BLaER1 treated with 17β-estradiol and CSF1 and Interleukin-3, amounts not matched to agents 10 nM and 100 nM (cell line): ENCODE results near the gene FOXD2.

ENCODE experiments used
- H3K27ac ChIP-seq, 11 experiments: shearing (Covaris generic); formaldehyde crosslinking; 2 replicates each; pipeline ENCODE4 v1.8.1; 2022
- H3K27me3 ChIP-seq, 11 experiments: shearing (Covaris generic); formaldehyde crosslinking; 2 replicates each; pipeline ENCODE4 v1.8.1; 2022
- H3K36me3 ChIP-seq, 11 experiments: shearing (Covaris generic); formaldehyde crosslinking; 2 replicates each; pipeline ENCODE4 v1.8.1; 2022
- H3K4me1 ChIP-seq, 10 experiments: shearing (Covaris generic); formaldehyde crosslinking; 2 replicates each; pipeline ENCODE4 v1.8.1; 2022
- H3K4me2 ChIP-seq, 11 experiments: shearing (Covaris generic); formaldehyde crosslinking; 2 replicates each; pipeline ENCODE4 v1.8.1; 2022
- H3K4me3 ChIP-seq, 10 experiments: shearing (Covaris generic); formaldehyde crosslinking; 2 replicates each; pipeline ENCODE4 v1.8.1; 2022
- H3K9ac ChIP-seq, 11 experiments: shearing (Covaris generic); formaldehyde crosslinking; 2 replicates each; pipeline ENCODE4 v1.8.1; 2022
- H3K9me3 ChIP-seq, 11 experiments: shearing (Covaris generic); formaldehyde crosslinking; replicated peaks in 1 of 11; 2 replicates each; pipeline ENCODE4 v1.8.1; 2022
- H4K20me1 ChIP-seq, 11 experiments: shearing (Covaris generic); formaldehyde crosslinking; 2 replicates each; pipeline ENCODE4 v1.8.1; 2022
- Cebpa-rat ChIP-seq, 11 experiments: shearing (Covaris generic); IDR thresholded peaks; 2 replicates each; pipeline ENCODE4 v1.8.1; 2022

Gene FOXD2

DNA sequence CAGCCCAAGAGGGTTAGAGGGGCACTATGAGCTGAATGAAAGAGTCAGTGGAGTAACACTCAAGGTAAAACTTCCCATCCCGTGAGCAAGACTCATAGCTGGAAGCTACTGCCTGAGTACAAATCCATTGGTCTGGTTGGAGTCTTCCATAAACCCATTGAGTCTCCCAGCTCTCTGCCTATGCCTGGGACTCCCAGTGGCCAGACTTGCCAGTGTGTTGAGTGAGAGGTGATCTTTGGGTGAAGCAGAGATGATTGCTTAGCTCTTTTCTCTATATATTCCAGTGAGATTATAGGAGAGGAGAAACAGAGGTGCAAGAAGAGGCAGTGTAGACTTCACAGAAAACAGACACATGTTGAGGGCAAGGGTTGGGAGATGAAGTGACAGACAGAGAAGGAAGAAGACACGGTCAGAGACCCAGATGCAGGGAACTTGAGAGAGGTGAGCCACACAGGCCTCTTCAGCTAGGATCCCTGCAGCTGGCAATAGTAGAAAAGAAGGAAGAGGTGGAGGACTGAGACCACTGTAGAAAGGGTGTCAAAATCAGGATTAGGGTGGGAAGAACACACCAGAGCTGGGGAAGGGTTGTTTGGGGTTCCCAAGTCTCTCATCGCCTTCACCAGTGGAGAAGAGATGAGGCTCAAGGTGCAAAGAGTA, 3.7 kb downstream of the FOXD2 start:
- Histone ChIP-seq H3K27ac (no peak overlapping the region), H3K36me3 (no peaks in the 10 kb centered on the region), H3K4me1 (peaks cover 21 to 33% (median 27%) of the 10 kb centered on the region in 10 experiments; a peak in 19 of 20 replicates), H4K20me1 (peaks cover 0 to 80% (median 64%) of the 10 kb centered on the region in 11 experiments; a peak in 19 of 22 replicates), H3K4me2 (no peak overlapping the region), H3K9ac (no peak overlapping the region), H3K27me3 (peaks cover 87 to 100% (median 96%) of the 10 kb centered on the region in 11 experiments), H3K9me3 (peaks cover 0 to 4% (median 0%) of the 10 kb centered on the region in 11 experiments; a peak in 2 of 22 replicates), H3K4me3 (no peak overlapping the region)
- no peak for TF ChIP-seq Cebpa-rat (IDR thresholded peaks at IDR 0.05)

GRCh38 chr1:47442202-47442601, 4.4 kb downstream of the FOXD2 start:
- Histone ChIP-seq H3K4me2 (no peak overlapping the region), H3K27ac (no peak overlapping the region), H3K9ac (no peak overlapping the region), H3K9me3 (peaks cover 0 to 4% (median 0%) of the 10 kb centered on the region in 11 experiments; a peak in 2 of 22 replicates), H3K4me3 (no peak overlapping the region), H3K36me3 (no peaks in the 10 kb centered on the region), H3K4me1 (peaks cover 20 to 30% (median 26%) of the 10 kb centered on the region in 10 experiments; a peak in 19 of 20 replicates), H4K20me1 (peaks cover 0 to 85% (median 71%) of the 10 kb centered on the region in 11 experiments; a peak in 19 of 22 replicates), H3K27me3 (peaks cover 93 to 100% (median 96%) of the 10 kb centered on the region in 11 experiments)
- TF ChIP-seq Cebpa-rat (IDR thresholded peaks at IDR 0.05), result no peak

- H3K27ac ChIP-seq, result no peak overlapping the region
- no peak overlapping the region for H3K4me2 ChIP-seq
- peaks cover 20 to 30% (median 26%) of the 10 kb centered on the region in 10 experiments; a peak in 19 of 20 replicates for H3K4me1 ChIP-seq
- no peak overlapping the region for H3K4me3 ChIP-seq
- no peak overlapping the region for H3K9ac ChIP-seq
- peaks cover 0 to 4% (median 0%) of the 10 kb centered on the region in 11 experiments; a peak in 2 of 22 replicates for H3K9me3 ChIP-seq
- no peaks in the 10 kb centered on the region for H3K36me3 ChIP-seq
- peaks cover 0 to 88% (median 72%) of the 10 kb centered on the region in 11 experiments; a peak in 19 of 22 replicates for H4K20me1 ChIP-seq
- no peak for TF ChIP-seq Cebpa-rat (IDR thresholded peaks at IDR 0.05)
- peaks cover 100% of the 10 kb centered on the region in 11 experiments for H3K27me3 ChIP-seq
Measured at GRCh38 chr1:47442842-47443529, 5.1 kb downstream of the FOXD2 start.

- Histone ChIP-seq H3K36me3 (no peaks in the 10 kb centered on the region), H3K9ac (no peak overlapping the region), H3K4me3 (peak overlapping the region in 4 of 10 experiments; percentile 30 to 63 (median 50); a peak in 4 of 20 replicates)
Measured at GRCh38 chr1:47443530-47444296, 5.9 kb downstream of the FOXD2 start.

DNA sequence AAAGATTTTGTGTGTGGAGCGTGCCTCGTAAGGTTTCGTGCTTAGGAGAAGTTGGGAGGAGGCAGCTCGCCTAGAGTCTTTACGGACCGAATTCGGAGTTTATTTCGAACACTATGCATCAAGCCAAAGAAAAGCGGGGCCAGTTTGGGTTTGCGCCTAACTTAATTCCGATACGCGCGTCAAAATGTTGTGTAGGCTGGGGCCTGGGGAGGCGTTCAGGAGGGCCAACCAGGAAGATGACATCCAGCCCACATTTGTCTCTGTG, 6.4 kb downstream of the FOXD2 start:
- Histone ChIP-seq H3K27me3 (peaks cover 100% of the 10 kb centered on the region in 11 experiments), H3K27ac (no peak overlapping the region), H3K4me3 (peak overlapping the region in 7 of 10 experiments; percentile 30 to 63 (median 52); a peak in 13 of 20 replicates), H3K4me1 (peaks cover 13 to 21% (median 15%) of the 10 kb centered on the region in 10 experiments; a peak in 19 of 20 replicates), H3K9me3 (peaks cover 0 to 4% (median 0%) of the 10 kb centered on the region in 11 experiments; a peak in 2 of 22 replicates), H3K9ac (no peak overlapping the region), H3K4me2 (peak overlapping the region; percentile 52 to 87 (median 72)), H4K20me1 (peaks cover 0 to 87% (median 62%) of the 10 kb centered on the region in 11 experiments; a peak in 19 of 22 replicates), H3K36me3 (no peaks in the 10 kb centered on the region)
- no peak for TF ChIP-seq Cebpa-rat (IDR thresholded peaks at IDR 0.05)

More at GRCh38 chr1:47443530-47444296, 5.9 kb downstream of the FOXD2 start:
- no peak overlapping the region for H3K27ac ChIP-seq
- no peak for TF ChIP-seq Cebpa-rat (IDR thresholded peaks at IDR 0.05)
- H3K4me2 ChIP-seq, result peak overlapping the region in 6 of 11 experiments; percentile 57 to 87 (median 76); a peak in 9 of 22 replicates
- H4K20me1 ChIP-seq, result peaks cover 0 to 87% (median 67%) of the 10 kb centered on the region in 11 experiments; a peak in 19 of 22 replicates
- H3K9me3 ChIP-seq, result peaks cover 0 to 4% (median 0%) of the 10 kb centered on the region in 11 experiments; a peak in 2 of 22 replicates
- H3K4me1 ChIP-seq, result peaks cover 18 to 26% (median 21%) of the 10 kb centered on the region in 10 experiments; a peak in 19 of 20 replicates
- peaks cover 100% of the 10 kb centered on the region in 11 experiments for H3K27me3 ChIP-seq

- Histone ChIP-seq H3K36me3 (no peaks in the 10 kb centered on the region), H3K4me2 (peak overlapping the region; percentile 52 to 87 (median 72)), H4K20me1 (peaks cover 0 to 84% (median 56%) of the 10 kb centered on the region in 11 experiments; a peak in 19 of 22 replicates), H3K27me3 (peaks cover 100% of the 10 kb centered on the region in 11 experiments), H3K9ac (peak overlapping the region in 1 of 11 experiments; percentile 20; a peak in 1 of 22 replicates), H3K4me1 (peaks cover 7 to 16% (median 10%) of the 10 kb centered on the region in 10 experiments; a peak in 15 of 20 replicates), H3K9me3 (peaks cover 0 to 4% (median 0%) of the 10 kb centered on the region in 11 experiments; a peak in 2 of 22 replicates), H3K27ac (no peak overlapping the region), H3K4me3 (peak overlapping the region; percentile 30 to 63 (median 50); a peak in 19 of 20 replicates)
- TF ChIP-seq Cebpa-rat (IDR thresholded peaks at IDR 0.05), result no peak
Measured at GRCh38 chr1:47444562-47445465, 7.0 kb downstream of the FOXD2 start.

- Histone ChIP-seq H3K27me3 (peaks cover 100% of the 10 kb centered on the region in 11 experiments), H4K20me1 (peaks cover 0 to 72% (median 45%) of the 10 kb centered on the region in 11 experiments; a peak in 18 of 22 replicates), H3K4me1 (peaks cover 7 to 16% (median 10%) of the 10 kb centered on the region in 10 experiments; a peak in 15 of 20 replicates), H3K9ac (no peak overlapping the region), H3K36me3 (no peaks in the 10 kb centered on the region), H3K9me3 (peaks cover 0 to 4% (median 0%) of the 10 kb centered on the region in 11 experiments; a peak in 2 of 22 replicates), H3K27ac (no peak overlapping the region), H3K4me3 (no peak overlapping the region), H3K4me2 (no peak overlapping the region)
- no peak for TF ChIP-seq Cebpa-rat (IDR thresholded peaks at IDR 0.05)
Measured at GRCh38 chr1:47445823-47446550, 8.1 kb downstream of the FOXD2 start.
